H9 (cell line): ENCODE results near the gene KLHL13. TPM values are rescaled to one million over a fixed set of nuclear protein-coding genes. Genes with fewer than 3 reads are reported as not detected.

Experiments used
- DNase-seq: peaks from one replicate; pipeline ENCODE4 v3.0.0-alpha.2; 2017
- H2AFZ ChIP-seq: one replicate; pipeline ENCODE4 v1.6.1; 2013; ENCODE audit warnings: mild to moderate bottlenecking, low read length, control low read depth, moderate library complexity
- H2AK5ac ChIP-seq: 2 replicates; pipeline ENCODE4 v1.6.1; 2013; ENCODE audit warnings: low read length, control low read depth, mixed read lengths; ENCODE audit not compliant: insufficient read length
- H2BK120ac ChIP-seq: one replicate; pipeline ENCODE4 v1.6.1; 2013; ENCODE audit warnings: low read depth, mild to moderate bottlenecking, low read length, control low read depth, inconsistent platforms; ENCODE audit not compliant: poor library complexity, severe bottlenecking
- H2BK12ac ChIP-seq: 2 replicates; pipeline ENCODE4 v1.6.1; 2013; ENCODE audit warnings: low read length, control low read depth, mixed read lengths, low read depth; ENCODE audit not compliant: insufficient read length
- H2BK15ac ChIP-seq: 2 replicates; pipeline ENCODE4 v1.6.1; 2013; ENCODE audit warnings: low read depth, low read length, control low read depth
- H2BK20ac ChIP-seq: one replicate; pipeline ENCODE4 v1.6.1; 2013; ENCODE audit warnings: low read depth, mild to moderate bottlenecking, low read length, control low read depth, inconsistent platforms; ENCODE audit not compliant: poor library complexity, severe bottlenecking
- H2BK5ac ChIP-seq: 2 replicates; pipeline ENCODE4 v1.6.1; 2013; ENCODE audit warnings: low read length, control low read depth, mixed read lengths; ENCODE audit not compliant: insufficient read length
- H3K14ac ChIP-seq: 2 replicates; pipeline ENCODE4 v1.6.1; 2013; ENCODE audit warnings: low read length, control low read depth; ENCODE audit not compliant: insufficient read depth
- H3K18ac ChIP-seq: 2 replicates; pipeline ENCODE4 v1.6.1; 2013; ENCODE audit warnings: low read depth, mild to moderate bottlenecking, mixed read lengths, low read length, control low read depth; ENCODE audit not compliant: insufficient read length
- H3K23ac ChIP-seq: 2 replicates; pipeline ENCODE4 v1.6.1; 2013; ENCODE audit warnings: low read length, control low read depth, mixed read lengths, low read depth; ENCODE audit not compliant: insufficient read length
- H3K23me2 ChIP-seq: 2 replicates; pipeline ENCODE4 v1.6.1; 2013; ENCODE audit warnings: low read depth, mild to moderate bottlenecking, mixed read lengths, low read length, control low read depth; ENCODE audit not compliant: insufficient read length, poor library complexity, severe bottlenecking
- H3K27ac ChIP-seq: 2 replicates; pipeline ENCODE4 v1.5.1; 2013; ENCODE audit warnings: low read length, control low read depth, mixed read lengths, low read depth; ENCODE audit not compliant: insufficient read length
- H3K27me3 ChIP-seq: 2 replicates; pipeline ENCODE4 v1.6.1; 2013; ENCODE audit warnings: low read length, control low read depth, inconsistent platforms; ENCODE audit not compliant: insufficient read depth
- H3K4ac ChIP-seq: 2 replicates; pipeline ENCODE4 v1.6.1; 2013; ENCODE audit warnings: low read depth, mild to moderate bottlenecking, control low read depth, inconsistent platforms, low read length, moderate library complexity
- H3K4me1 ChIP-seq: 2 replicates; pipeline ENCODE4 v1.6.1; 2013; ENCODE audit warnings: low read length, control low read depth, inconsistent platforms; ENCODE audit not compliant: insufficient read depth
- H3K4me2 ChIP-seq: 2 replicates; pipeline ENCODE4 v1.6.1; 2013; ENCODE audit warnings: low read length, control low read depth, mixed read lengths; ENCODE audit not compliant: insufficient read length, insufficient read depth
- H3K56ac ChIP-seq: 2 replicates; pipeline ENCODE4 v1.6.1; 2013; ENCODE audit warnings: low read depth, mild to moderate bottlenecking, mixed read lengths, low read length, control low read depth; ENCODE audit not compliant: insufficient read length
- H3K79me1 ChIP-seq: 2 replicates; pipeline ENCODE4 v1.6.1; 2013; ENCODE audit warnings: low read depth, mild to moderate bottlenecking, moderate library complexity, low read length, control low read depth, inconsistent platforms; ENCODE audit not compliant: insufficient read depth, poor library complexity, severe bottlenecking
- H3K79me2 ChIP-seq: 2 replicates; pipeline ENCODE4 v1.6.1; 2013; ENCODE audit warnings: low read length, control low read depth, inconsistent platforms; ENCODE audit not compliant: insufficient read depth
- H3K9ac ChIP-seq: 2 replicates; pipeline ENCODE4 v1.6.1; 2013; ENCODE audit warnings: low read length, control low read depth, mixed read lengths; ENCODE audit not compliant: insufficient read length; ENCODE audit errors: extremely low read depth
- H3K9me3 ChIP-seq: one replicate; pipeline ENCODE4 v1.6.1; 2013; ENCODE audit warnings: low read depth, low read length, inconsistent platforms; ENCODE audit not compliant: control insufficient read depth
- H3T11ph ChIP-seq: one replicate; pipeline ENCODE4 v1.6.1; 2013; ENCODE audit warnings: mild to moderate bottlenecking, low read length, control low read depth, inconsistent platforms
- H4K20me1 ChIP-seq: one replicate; pipeline ENCODE4 v1.6.1; 2013; ENCODE audit not compliant: control insufficient read depth, insufficient read length, insufficient read depth
- H4K5ac ChIP-seq: 2 replicates; pipeline ENCODE4 v1.6.1; 2013; ENCODE audit warnings: low read depth, mild to moderate bottlenecking, mixed read lengths, low read length, control low read depth; ENCODE audit not compliant: insufficient read length
- H4K8ac ChIP-seq: replicated peaks from 2 replicates; pipeline ENCODE4 v1.6.1; 2013; ENCODE audit warnings: low read length, control low read depth, mixed read lengths, low read depth; ENCODE audit not compliant: insufficient read length
- H4K91ac ChIP-seq: 2 replicates; pipeline ENCODE4 v1.6.1; 2013; ENCODE audit warnings: low read depth, mild to moderate bottlenecking, moderate library complexity, mixed read lengths, low read length, control low read depth; ENCODE audit not compliant: insufficient read length
- H3K27ac Mint-ChIP-seq, 3 experiments: 2 replicates in 2 of 3; 3 replicates in 1 of 3; pipeline ENCODE4 v1.8.0; 2020 to 2021; ENCODE audit warnings: mixed read lengths in 3 of 3, mild to moderate bottlenecking in 1 of 3, moderate library complexity in 1 of 3
- H3K27me3 Mint-ChIP-seq: 2 replicates; pipeline ENCODE4 v1.8.0; 2021; ENCODE audit warnings: low read depth, mild to moderate bottlenecking, moderate library complexity, mixed read lengths
- H3K36me3 Mint-ChIP-seq, 3 experiments: 2 replicates in 2 of 3; 3 replicates in 1 of 3; pipeline ENCODE4 v1.8.0; 2020 to 2021; ENCODE audit warnings: low read depth in 3 of 3, mixed read lengths in 3 of 3; ENCODE audit not compliant: insufficient read depth in 1 of 3
- H3K4me1 Mint-ChIP-seq, 2 experiments: 2 replicates each; pipeline ENCODE4 v1.8.0; 2020; ENCODE audit warnings: mixed read lengths in 2 of 2
- H3K4me3 Mint-ChIP-seq, 2 experiments: 2 replicates in 1 of 2; 3 replicates in 1 of 2; pipeline ENCODE4 v1.8.0; 2020 to 2021; ENCODE audit warnings: mild to moderate bottlenecking in 2 of 2, mixed read lengths in 2 of 2, moderate library complexity in 1 of 2
- H3K9me3 Mint-ChIP-seq, 2 experiments: 2 replicates in 1 of 2; 3 replicates in 1 of 2; pipeline ENCODE4 v1.8.0; 2020; ENCODE audit warnings: mild to moderate bottlenecking in 2 of 2, mixed read lengths in 2 of 2, moderate library complexity in 1 of 2
- WGBS: extraction: QIAGEN DNeasy Blood & Tissue Kit; methylation state at CpG from one replicate; pipeline ENCODE4 v1.1.7; 2013; ENCODE audit warnings: missing lambda C conversion rate, low lambda C conversion rate, mixed read lengths; ENCODE audit not compliant: insufficient read length; ENCODE audit errors: extremely low coverage; 5-methylcytosine and 5-hydroxymethylcytosine counted together
- total RNA-seq: library from RNA; stranded (reverse); gene quantifications from 2 replicates; pipeline ENCODE4 v1.2.1, GENCODE V29; 2021
- TF ChIP-seq, protein P1 (sequence below): fragments of 200-600 bp; sonication (generic); conservative IDR thresholded peaks from 3 replicates; pipeline ENCODE4 v1.8.0; 2021; ENCODE audit warnings: antibody characterized with exemption, mild to moderate bottlenecking

The KLHL13 gene
- total RNA-seq, 1 experiment from 2014 or later = 4.1 TPM

DNA sequence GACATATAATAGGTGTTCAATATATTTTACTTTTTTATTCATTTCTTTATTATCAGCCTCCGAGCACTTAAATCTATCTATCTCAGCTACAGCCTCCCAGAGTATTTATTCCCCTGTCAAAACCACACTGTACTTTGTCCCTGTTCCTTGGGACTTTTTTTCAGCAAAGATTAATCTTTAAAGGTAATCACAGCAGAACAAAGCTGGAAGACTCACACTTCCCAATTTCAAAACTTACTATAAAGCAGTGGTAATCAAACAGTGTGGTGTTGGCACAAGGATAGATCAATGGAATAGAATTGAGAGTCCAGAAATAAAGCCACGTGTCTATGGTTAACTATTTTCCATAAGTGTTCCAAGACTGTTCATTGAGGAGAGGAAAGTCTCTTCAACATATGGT is 59.7 kb downstream of the KLHL13 start:
- Histone ChIP-seq H4K5ac (no peak overlapping the region), H4K20me1 (no peaks in the 10 kb centered on the region), H3K79me1 (no peaks in the 10 kb centered on the region), H3K4me2 (no peak overlapping the region), H3K23me2 (no peaks in the 10 kb centered on the region), H3K27ac (no peak overlapping the region), H2BK12ac (no peak overlapping the region), H3K9ac (no peak overlapping the region), H2AFZ (no peak overlapping the region), H3K4me1 (no peaks in the 10 kb centered on the region), H3T11ph (no peak overlapping the region), H3K9me3 (peaks cover 17% of the 10 kb centered on the region), H3K18ac (no peak overlapping the region), H3K4ac (no peak overlapping the region), H4K8ac (no peak overlapping the region), H4K91ac (no peak overlapping the region), H3K27me3 (no peaks in the 10 kb centered on the region), H3K14ac (no peak overlapping the region), H2BK5ac (no peak overlapping the region), H2AK5ac (no peak overlapping the region), H3K56ac (no peak overlapping the region), H2BK15ac (no peak overlapping the region), H3K79me2 (no peaks in the 10 kb centered on the region), H2BK20ac (no peak overlapping the region), H3K23ac (no peak overlapping the region), H2BK120ac (no peak overlapping the region)
- Mint-ChIP-seq H3K27me3 (no peaks in the 10 kb centered on the region), H3K27ac (no peak overlapping the region), H3K36me3 (peaks cover 0 to 1% (median 0%) of the 10 kb centered on the region in 3 experiments; a peak in 2 of 7 replicates), H3K4me3 (no peak overlapping the region), H3K4me1 (no peaks in the 10 kb centered on the region), H3K9me3 (peaks cover 0 to 46% of the 10 kb centered on the region in 2 experiments; a peak in 3 of 5 replicates)
- WGBS = no CpG with 5 or more reads among the region's 2 CpGs
- TF ChIP-seq, protein P1, sequence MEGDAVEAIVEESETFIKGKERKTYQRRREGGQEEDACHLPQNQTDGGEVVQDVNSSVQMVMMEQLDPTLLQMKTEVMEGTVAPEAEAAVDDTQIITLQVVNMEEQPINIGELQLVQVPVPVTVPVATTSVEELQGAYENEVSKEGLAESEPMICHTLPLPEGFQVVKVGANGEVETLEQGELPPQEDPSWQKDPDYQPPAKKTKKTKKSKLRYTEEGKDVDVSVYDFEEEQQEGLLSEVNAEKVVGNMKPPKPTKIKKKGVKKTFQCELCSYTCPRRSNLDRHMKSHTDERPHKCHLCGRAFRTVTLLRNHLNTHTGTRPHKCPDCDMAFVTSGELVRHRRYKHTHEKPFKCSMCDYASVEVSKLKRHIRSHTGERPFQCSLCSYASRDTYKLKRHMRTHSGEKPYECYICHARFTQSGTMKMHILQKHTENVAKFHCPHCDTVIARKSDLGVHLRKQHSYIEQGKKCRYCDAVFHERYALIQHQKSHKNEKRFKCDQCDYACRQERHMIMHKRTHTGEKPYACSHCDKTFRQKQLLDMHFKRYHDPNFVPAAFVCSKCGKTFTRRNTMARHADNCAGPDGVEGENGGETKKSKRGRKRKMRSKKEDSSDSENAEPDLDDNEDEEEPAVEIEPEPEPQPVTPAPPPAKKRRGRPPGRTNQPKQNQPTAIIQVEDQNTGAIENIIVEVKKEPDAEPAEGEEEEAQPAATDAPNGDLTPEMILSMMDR = no peak
- DNase-seq = no peak
